ENCODE results near the gene SNX15.
"Not testable (repeated sequence)": the region's sequence is repeated elsewhere in the genome, so short reads cannot be mapped to it uniquely, and the experiment has no call there.

The SNX15 gene, protein sequence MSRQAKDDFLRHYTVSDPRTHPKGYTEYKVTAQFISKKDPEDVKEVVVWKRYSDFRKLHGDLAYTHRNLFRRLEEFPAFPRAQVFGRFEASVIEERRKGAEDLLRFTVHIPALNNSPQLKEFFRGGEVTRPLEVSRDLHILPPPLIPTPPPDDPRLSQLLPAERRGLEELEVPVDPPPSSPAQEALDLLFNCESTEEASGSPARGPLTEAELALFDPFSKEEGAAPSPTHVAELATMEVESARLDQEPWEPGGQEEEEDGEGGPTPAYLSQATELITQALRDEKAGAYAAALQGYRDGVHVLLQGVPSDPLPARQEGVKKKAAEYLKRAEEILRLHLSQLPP

DNA sequence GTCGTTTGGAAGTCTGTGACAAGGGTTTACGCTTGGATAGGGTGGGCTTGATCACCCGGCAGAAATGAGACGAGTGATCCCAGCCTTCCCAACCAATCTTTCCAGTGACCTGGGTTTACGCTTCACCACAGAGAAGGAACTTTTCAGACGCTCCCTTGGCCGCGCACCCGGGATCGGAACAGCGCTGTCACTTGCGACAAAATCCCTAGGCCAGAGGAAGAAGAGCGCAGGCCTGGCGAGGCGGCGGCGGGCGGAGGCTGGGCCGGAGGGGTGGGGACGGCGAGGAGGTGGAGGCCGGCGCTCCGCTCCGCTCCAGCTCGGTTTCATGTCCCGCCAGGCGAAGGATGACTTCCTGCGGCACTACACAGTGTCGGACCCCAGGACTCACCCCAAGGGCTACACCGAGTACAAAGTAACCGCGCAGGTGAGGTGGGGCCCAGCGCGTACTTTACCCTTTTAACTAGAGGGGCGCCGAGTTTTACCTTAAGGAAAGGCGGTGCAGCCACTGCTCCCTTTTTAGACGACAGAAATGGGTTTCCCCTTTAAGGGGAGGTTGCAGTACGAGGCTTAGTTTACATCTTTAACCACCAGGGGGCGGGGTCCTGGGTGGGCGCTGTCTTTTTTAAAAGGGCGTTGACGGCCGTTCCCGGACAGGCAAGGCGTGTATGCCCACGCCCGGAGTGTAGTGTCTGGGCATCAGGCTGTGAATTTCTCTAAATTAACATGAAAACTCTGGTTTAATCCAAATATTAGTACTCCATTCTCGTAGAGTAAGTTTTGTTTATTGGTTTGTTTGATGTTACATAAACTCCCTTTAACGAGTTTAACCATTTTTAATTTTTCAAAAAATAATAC, at the start of gene SNX15:
TSS of gene SNX15 (plus strand) at position 227 of the 855 bp plus-strand sequence. CDS start at position 326, 99 bp downstream.
- peak; percentile 98 for DNase-seq

DNA sequence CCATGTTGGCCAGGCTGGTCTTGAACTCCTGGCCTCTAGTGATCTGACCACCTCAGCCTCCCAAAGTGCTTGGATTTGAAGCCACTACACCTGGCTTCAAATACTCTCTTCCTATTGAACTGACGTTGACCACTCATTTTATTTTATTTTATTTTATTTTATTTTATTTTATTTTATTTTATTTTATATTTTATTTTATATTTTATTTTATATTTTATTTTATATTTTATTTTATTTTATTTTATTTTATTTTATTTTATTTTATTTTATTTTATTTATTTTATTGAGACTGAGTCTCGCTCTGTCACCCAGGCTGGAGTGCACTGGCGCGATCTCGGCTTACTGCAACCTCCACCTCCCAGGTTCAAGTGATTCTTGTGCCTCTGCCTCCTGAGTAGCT, 43.9 kb upstream of the SNX15 start:
- not testable (repeated sequence) for DNase-seq

DNA sequence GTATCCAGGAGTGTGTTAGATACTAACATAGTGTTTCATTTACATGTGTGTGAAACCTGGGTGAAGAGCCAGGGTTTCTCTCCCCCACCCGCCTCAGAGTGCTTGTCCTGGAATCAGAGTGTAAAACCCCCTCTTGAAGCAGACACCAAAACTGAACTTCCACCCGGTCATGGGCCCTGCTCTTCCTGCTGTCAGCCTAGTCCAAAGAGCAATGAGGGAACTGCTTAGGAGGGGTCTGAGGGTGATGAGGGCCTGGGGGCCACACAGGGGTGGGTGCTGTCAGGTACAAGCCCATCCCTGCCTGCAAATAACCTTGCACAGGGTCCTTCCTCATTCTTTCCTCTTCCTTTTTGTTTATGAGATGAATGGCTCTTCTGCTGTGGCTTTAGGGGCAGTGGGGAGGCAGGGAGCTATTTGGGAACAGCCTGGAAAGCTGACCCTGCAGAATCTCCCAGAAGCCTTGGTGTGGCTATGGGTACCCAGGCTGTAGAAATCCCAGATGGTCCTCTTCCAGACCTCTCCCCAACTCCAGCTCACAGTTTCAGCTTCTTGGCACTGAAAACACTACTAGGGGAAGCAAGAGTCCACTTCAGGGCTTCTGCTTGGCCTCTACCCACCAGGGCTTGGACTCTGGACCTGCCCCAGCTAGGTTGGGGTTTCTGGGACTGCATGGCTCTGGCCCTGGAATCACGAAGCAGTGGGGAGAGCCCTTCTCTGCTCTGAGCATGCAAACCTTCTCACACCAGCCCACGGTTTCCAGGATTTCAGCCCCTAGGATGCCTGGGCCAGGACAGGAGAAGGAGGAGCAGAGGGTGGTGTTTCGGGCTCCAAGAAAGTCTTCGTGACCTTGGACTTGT, 39.0 kb upstream of the SNX15 start:
- DNase-seq = no peak

DNA sequence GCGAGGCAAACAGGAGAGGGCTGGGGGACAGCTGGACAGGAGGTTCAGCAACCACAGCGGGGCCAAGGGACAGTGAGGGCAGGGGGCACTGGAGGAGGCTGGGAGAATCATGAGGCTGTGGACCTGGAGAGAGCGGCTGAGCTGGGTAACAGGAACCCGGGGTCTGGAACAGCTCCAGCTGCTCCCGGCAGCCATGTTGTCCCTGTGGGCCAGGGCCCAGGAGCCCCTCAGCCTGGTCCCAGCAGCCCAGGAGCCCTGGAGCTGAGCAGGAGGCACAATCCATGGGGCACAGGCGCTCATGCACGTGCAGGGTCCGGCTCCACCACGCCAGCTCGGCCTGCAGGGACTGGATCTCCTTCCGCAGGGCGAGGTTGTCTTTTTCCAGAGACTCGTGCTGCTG, 37.8 kb upstream of the SNX15 start:
- no peak for DNase-seq

DNA sequence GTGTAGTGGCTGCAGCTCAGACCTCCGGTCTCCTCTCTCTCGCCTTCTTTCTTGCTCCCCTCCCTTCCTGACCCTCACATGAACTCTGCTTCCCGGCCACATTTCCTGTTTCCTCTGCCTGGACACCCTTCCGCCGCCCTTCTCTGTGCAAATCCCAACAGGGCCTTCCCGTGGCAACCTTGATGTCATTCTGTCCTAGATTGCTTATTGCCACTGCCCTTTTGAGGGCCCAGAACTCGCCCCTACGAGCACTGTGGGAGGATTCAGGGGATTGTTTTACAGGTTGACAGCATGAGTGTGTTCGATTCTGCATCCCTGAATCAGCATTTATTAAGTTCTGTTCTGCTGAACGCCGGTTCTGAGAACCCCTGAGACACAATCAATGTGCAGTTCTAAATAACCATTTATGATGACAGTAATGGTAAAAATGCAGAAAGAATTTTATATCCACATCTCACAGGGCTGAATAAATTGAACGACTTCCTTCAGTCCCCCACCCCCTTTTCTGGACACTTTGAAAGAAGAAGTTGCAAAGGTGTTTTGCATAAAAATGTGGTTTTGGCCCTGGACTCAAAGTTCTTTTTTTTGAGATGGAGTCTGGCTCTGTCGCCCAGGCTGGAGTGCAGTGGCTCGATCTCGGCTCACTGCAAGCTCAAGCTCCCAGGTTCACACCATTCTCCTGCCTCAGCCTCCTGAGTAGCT, 36.9 kb upstream of the SNX15 start:
- DNase-seq = no peak

DNA sequence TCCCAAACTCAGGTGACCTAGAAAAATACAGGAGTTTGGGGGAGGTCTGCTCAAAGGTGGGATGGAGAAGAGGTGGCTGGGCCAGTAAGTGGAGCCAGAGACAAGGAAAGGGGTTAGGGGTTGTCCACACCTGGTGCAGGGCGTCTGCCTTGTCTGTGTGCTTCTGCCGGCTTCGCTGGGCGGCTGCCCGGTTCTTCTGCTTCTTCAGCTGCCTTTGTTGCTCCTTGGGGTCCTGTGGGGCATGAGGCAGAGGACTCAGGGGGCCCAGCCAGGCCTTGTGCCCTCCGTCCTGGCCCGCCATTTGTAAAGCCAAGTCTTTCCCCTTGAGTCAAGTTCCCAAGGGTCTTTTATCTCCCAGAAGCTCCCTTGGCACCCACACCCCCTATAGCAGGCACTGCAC, 32.9 kb upstream of the SNX15 start:
- no peak for DNase-seq

DNA sequence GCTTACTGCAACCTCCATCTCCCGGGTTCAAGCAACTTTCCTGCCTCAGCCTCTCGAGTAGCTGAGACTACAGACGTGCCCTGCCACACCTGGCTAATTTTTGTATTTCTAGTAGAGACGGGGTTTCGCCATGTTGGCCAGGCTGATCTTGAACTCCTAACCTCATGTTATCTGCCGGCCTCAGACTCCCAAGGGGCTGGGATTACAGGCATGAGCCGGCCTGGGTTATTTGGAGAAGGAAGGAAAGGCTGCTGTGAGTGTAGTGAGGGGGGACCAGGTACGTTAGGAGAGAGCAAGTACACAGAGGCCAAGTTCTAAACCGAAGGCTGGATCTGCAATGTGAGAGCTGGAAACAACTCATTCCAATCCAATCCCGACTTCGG, 30.9 kb upstream of the SNX15 start:
- DNase-seq = no peak

DNA sequence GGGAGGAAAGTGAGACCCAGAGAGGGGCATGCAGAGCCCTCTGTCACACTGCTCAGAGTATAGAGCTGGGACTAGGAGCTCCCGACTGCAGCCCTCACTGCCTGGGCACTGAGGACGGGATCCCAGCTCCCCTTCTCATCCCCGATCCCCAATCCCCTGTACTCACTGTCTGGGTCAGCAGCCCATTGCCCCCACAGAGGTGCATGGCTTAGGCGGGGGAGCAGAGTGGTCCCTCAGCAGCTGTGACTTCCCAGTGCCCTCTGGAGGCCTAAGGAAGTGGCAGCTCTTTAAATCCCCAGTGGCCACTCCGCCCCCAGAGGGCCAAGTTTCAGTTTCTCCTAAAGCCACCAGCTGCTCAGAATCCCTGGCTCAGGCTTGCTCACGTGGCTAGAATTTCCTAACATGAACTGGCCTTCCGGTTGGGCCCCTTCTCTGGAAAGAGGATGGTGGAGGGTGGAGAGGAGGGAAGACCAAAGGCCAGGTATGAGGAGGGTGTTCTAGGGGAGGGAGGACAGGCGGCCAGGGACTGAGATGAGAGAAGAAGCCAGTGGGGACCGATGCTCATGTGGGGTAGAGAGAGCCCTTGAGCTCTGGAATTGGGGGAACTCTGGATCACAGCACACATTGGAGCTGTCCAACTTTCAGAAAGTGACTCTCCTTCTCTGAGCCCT, 30.4 kb upstream of the SNX15 start, which contains the start of gene BATF2:
TSS of gene BATF2 (minus strand) at position 262 of the 671 bp plus-strand sequence. CDS start at position 205, 57 bp downstream.
- DNase-seq = peak; percentile 95

DNA sequence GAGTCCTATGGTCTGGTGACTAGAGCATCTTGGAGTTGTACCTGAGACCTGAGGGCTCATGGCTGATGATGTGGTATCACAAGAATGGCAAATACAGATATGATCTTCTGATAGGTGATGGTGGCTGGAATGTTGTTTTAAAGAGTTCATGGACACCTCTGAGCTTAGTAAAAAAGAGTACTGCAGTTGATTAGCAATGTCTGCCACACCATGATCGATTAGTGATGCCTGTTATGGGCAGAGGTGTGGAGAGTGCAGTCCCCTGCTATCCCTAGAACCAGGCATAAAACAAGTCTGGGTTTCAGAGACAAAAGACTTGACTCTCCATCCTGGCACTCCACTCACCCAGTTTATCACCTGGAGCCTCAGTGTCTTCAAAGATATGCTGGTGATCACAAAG, 29.1 kb upstream of the SNX15 start:
- peak; percentile 73 for DNase-seq

DNA sequence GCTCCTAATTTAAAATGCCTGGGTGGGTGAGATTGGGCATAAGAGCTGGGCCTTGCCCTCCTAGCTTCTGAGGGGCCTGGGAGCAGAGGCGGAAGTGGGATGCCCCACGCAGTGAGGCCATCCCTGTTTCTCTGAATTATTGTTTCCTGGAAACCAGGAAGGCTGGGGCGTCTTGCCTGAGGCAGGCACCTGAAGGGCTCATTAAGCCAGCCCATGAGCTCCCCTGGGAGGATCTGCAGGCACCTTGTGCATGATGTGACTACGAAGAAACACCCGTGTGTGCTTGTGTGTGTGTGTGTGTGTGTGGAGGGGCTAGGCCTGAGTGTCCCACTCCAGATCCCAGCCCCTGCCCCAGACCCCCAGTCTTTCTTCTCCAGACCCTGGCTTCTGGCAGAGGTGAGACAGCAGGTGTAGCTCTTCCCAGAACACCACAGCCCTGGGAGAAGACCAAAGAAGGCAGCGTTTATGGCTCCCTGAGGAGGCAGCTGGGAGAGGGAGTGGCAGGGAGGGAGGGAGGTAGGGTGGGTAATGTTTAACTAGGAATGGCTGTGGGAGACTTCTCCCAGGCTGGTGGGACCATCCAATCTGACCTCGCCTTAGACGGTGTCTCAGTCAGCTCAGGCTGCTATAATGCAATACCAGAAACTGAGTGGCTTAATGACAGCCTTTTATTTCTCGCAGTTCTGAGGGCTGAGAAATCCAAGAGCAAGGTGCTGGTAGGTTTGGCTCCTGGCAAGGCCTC, 28.4 kb upstream of the SNX15 start:
- peak; percentile 49 for DNase-seq

DNA sequence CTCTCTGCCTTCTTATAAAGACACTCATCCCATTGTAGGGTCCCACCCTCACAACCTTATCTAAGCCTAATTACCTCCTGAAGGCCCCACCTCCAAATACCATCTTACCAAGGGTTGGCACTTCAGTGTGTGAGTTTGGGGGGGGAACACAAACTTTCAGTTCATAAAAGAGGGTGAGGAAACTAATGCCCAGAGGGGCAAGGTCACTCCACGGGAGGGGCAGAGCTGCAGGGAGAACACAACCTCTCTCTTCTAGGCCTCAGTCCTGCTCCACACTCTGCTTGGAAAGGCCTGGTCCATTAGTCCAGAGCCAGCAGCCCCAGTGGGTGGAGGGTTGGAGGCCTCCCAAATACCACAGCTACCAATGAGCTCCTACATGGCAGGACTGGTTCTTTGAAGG, 27.8 kb upstream of the SNX15 start:
- no peak for DNase-seq

DNA sequence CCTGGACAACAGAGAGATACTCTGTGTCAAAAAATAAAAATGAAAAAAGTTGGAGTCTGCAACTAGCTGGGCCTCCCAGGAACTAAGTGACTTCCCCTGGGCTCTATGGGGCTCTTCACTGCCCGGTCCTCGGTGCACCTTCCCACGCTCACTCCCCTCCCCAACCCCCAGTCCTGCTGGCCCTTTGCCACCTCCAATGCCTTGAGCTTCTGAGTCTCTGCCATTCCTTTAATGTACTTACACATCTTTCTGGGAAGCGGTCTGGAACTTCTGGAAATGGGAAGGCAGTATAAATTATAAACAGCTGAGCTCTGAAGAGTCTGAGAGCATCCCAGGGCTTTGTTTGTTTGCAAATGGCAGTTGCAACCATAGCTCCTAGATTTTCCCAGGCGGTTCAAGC, 24.5 kb upstream of the SNX15 start:
- DNase-seq = no peak

DNA sequence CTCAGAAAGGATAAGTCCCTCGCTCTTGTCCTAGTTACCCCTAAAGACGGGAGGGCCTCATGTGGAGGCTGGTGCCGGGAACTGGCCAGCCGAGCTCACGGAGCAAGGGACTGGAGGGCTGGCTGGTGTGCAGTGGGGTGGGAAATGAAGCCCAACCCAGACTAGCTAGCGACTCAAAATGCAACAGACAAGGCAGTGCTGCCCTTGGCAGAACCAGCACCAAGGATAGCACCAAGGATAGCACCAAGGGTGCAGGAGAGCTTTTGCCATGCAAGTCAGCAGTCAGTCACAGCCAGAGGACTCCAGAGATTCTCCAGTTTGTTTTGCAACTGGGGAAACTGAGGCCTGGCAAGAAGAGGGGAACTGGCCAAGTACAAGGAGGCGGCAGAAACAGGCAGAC, 24.0 kb upstream of the SNX15 start:
- DNase-seq = no peak

DNA sequence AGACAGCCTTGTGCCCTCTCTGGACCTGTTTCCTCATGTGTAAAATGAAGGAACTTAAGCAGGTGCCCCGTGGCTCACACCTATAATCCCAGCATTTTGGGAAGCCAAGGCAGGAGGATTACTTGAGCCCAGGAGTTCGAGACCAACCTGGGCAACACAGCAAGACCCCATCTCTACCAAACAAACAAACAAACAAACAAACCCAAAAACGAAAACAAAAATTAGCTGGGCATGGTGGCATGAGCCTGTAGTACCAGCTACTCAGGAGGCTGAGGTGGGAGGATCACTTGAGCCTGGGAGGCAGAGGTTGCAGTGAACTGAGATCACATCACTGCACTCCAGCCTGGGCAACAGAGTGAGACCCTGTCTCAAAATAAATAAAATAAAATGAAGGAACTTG, 23.3 kb upstream of the SNX15 start:
- DNase-seq = not testable (repeated sequence)

DNA sequence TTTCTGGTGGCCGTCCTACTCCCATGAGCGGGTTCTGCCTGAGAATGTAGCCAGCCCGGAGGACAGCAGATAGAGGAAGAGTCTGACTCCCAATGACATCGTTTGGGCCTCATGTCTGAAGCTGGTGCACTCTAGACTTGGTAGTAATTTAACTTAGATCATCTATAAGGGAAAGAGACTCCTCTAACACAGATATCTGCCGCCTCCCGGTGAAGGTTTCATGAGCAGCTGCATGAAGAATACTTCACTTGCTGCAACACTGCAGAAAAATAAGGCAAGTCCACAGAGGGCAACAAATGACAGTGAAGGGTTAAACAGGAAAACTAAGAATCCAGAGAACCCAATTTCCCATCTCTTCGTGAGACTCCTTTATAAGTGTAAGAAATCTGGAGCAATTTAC, 19.2 kb upstream of the SNX15 start:
- DNase-seq = no peak

DNA sequence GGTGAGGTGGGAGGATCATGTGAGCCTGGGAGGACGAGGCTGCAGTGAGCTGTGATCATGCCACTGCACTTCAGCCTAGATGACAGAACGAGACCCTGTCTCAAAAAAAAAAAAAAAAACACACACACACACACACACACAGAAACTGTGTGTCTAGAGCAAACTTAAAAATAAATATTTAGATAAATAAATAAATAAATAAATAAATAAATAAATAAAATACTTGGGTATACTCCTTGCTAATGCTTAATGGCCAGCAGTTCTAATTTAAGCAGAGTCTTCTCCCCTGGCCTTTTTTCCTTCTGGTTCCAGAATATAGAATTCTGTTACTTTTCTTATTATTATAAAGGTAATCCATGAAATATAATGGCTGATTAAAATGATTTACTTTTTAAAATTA, 18.4 kb upstream of the SNX15 start:
- no peak for DNase-seq

DNA sequence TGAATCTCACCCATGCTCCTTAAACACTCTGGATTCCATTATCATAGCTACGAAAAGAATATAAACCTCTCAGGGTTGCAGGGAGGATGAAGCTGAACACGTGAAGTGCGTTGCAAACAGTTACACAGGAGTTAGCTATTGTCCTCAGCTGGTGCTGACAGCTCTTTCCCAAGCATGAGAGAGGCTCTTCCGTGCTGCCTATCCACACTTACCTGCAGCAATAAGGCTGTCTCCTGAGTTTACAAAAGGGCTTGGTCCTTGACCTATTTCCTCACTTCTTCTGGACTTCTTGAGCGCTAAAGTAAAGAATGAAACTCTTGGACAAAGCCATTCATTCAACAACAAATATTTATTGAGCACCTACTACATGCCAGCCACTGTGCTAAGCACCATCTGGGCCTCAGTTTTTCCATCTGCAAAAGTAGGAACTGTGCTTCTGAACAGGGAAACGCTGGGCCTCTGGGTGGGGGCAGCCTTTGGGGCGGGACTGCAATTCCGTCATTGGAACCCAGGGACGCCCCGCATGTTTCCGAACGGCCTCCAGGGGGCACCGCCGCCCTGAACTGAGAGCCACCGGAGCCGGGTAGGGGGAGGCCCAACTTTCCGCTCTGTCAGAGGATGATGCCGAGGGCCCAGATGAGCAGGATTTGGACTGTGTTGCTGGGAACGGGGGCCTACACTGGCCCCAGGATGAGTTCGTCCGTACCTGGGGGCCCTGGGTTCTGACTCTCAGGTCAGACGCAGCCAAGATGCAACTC, 13.9 kb upstream of the SNX15 start:
- peak; percentile 96 for DNase-seq

DNA sequence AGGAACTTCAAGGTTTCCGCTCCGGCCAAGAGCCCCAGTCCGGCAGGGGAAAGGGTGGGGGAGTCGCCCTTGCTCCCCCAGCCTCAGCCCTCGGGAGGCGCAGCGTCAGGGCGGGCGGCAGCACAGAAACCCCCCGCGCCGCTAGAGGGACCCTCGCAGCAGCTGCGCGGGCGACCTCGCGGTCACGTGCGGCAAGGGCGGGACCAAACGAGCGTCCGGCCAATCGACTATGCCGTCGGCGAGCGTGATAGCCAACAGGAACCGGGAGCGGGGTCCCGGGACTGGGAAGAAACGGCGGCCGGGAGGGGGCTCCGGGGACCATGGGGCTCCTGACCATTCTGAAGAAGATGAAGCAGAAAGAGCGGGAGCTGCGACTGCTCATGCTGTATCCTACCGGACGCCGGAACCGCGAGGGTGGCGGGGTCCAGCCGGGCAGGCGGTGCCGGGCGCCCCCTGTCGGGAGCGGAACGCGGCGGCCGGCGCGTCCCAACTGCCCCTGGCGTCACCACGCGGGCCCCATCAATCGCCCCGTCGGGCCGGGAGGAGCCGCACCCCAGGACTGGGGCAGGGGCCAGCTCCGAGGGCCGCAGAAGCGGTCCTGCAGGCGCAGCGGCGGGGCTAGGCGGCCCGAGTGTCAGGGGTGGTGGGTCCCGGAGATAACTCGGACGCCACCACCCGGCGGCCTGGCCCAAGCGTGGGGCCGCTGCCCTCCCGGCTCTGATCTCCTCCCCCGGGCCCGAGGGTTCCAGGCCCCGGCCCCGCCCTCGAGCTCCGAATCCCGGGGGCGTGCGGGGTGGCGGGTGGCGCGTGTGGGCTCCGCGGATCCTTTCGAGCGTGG, 13.1 kb upstream of the SNX15 start, which contains the start of gene ARL2:
TSS of gene ARL2 (plus strand) at position 273 of the 838 bp plus-strand sequence. CDS start at position 321, 48 bp downstream.
- peak; percentile 95 for DNase-seq

DNA sequence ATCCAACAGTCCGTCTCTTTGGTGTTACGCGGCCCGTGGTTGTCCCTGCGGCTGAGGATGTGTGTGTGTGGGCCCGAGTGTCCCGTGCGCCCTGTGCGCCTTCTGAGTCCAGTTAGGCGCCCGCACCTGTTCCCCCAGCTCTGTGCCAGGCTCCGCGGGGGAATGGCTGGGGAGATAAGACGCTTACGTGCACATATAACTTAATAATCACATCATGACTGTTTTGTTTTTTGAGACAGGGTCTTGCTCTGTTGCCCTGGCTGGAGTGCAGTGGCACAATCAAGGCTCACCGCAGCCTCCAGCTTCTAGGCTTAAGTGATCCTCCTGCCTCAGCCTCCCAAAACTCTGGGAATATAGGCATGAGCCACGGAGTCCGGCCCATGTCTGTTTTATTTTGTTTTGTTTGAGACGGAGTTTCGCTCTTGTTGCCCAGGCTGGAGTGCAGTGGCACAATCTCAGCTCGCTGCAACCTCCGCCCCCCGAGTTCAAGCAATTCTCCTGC, 12.5 kb upstream of the SNX15 start:
- peak; percentile 73 for DNase-seq
